Muscle of leg (tissue), 16 donors: Measurements from ENCODE around the gene PAGE4. TPM values are rescaled to one million over a fixed set of nuclear protein-coding genes. Genes with fewer than 3 reads are reported as not detected.
A peak's percentile ranks its signal among the peaks of the same experiment; 100 is the strongest.

Experiments used
- DNase-seq: peaks from one replicate; pipeline ENCODE4 v3.0.0; 2013
- H3K27ac ChIP-seq: one replicate; pipeline ENCODE4 v1.5.1; 2013; ENCODE audit warnings: mild to moderate bottlenecking, low read length, control low read depth
- H3K27me3 ChIP-seq: one replicate; pipeline ENCODE4 v1.6.1; 2013; ENCODE audit warnings: low read length; ENCODE audit not compliant: control insufficient read depth, insufficient read depth
- H3K36me3 ChIP-seq: one replicate; pipeline ENCODE4 v1.6.1; 2013; ENCODE audit warnings: low read length; ENCODE audit not compliant: control insufficient read depth, insufficient read depth
- H3K4me1 ChIP-seq: one replicate; pipeline ENCODE4 v1.6.1; 2013; ENCODE audit warnings: low read length; ENCODE audit not compliant: control insufficient read depth, insufficient read depth
- H3K4me3 ChIP-seq: one replicate; pipeline ENCODE4 v1.5.1; 2013; ENCODE audit warnings: low read length, control low read depth
- H3K9me3 ChIP-seq: replicated peaks from 2 replicates; pipeline ENCODE4 v1.6.1; 2013; ENCODE audit warnings: low read depth, low read length; ENCODE audit not compliant: control insufficient read depth
- WGBS: methylation state at CpG from one replicate; pipeline ENCODE4 v1.1.5; 2013; ENCODE audit warnings: missing lambda C conversion rate; ENCODE audit not compliant: insufficient coverage; 5-methylcytosine and 5-hydroxymethylcytosine counted together
- long read RNA-seq, 11 donors: transcript quantifications; one replicate each; lab custom pipeline, GENCODE V29; 2026
- polyA plus RNA-seq, 8 donors: library from polyadenylated mRNA; unstranded; fragments of 120-200 nt; gene quantifications; one replicate each; pipeline versions ENCODE4 v1.2.1 to v1.2.3, GENCODE V29; 2013; ENCODE audit warnings: inconsistent platforms in 1 of 8, low replicate concordance in 1 of 8; ENCODE audit not compliant: insufficient read length in 8 of 8, insufficient read depth in 1 of 8
- total RNA-seq: library from RNA; stranded (reverse); fragments of 120-200 nt; gene quantifications from one replicate; pipeline ENCODE4 v1.2.4, GENCODE V29; 2013

Gene PAGE4, protein sequence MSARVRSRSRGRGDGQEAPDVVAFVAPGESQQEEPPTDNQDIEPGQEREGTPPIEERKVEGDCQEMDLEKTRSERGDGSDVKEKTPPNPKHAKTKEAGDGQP
- total RNA-seq (1.2 TPM), polyA plus RNA-seq (not detected)
- long read RNA-seq, donor 1 = 0 reads
- long read RNA-seq, donor 2 = 0 reads
- long read RNA-seq, donor 3 = 0 reads
- long read RNA-seq, donor 4 = 0 reads
- long read RNA-seq, donor 5, partial matches to known transcripts = 0 of 1 reads
- long read RNA-seq, donor 5, other reads (novel, unspliced or antisense) = 0 of 1 reads
- long read RNA-seq, donor 6 = 0 reads
- long read RNA-seq, donor 7, partial matches to known transcripts = 0 of 2 reads
- long read RNA-seq, donor 7, other reads (novel, unspliced or antisense) = 0 of 2 reads
- long read RNA-seq, donor 8 = 0 reads
- long read RNA-seq, donor 9 = 0 reads
- long read RNA-seq, donor 10 = 0 reads
- long read RNA-seq, donor 11 = 0 reads

- H3K27ac ChIP-seq = no peak within 1 kb of the TSS
- H3K4me1 ChIP-seq = no peaks in the 10 kb centered on the region
- DNase-seq = no peak
- WGBS = 75% methylated on average over 4 of the region's 8 CpGs
- no peaks in the 10 kb centered on the region for H3K9me3 ChIP-seq
- no peaks in the 10 kb centered on the region for H3K36me3 ChIP-seq
- peaks cover 29% of the 10 kb centered on the region for H3K27me3 ChIP-seq
- no peak within 1 kb of the TSS for H3K4me3 ChIP-seq
These were observed at the start of gene PAGE4 for GRCh38 chrX:49829016-49829415. TSS of gene PAGE4 (plus strand) at chrX:49829303. CDS start at chrX:49830429, 1,126 bp downstream.

DNA sequence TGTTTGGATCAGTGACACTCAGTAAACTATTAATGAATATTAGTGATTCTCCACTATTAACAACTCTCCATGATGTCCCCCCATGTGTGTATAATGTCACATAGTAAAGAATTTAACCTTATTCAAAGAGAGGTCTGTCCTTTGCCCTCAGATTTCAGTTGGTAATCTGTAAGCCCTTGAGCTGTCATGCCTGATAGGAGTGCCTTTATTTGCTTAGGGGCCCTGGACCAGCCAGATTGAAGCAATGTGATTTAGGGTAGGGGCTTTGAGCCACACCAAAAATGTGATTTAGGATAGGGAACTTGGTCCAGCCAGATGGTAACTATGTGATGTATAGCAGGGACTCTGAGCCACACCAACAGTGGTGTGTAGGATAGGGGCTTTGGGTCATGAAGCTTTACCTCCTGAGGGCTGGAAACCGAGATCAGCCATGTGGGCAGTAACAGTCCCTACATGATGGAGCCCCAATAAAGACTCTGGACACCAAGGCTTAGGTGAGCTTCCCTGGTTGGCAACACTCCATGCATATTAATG lies 44.3 kb upstream of the PAGE4 start:
- Histone ChIP-seq H3K9me3 (no peaks in the 10 kb centered on the region), H3K36me3 (no peaks in the 10 kb centered on the region), H3K27ac (no peak overlapping the region), H3K27me3 (peaks cover 19% of the 10 kb centered on the region), H3K4me3 (no peak overlapping the region), H3K4me1 (no peaks in the 10 kb centered on the region)
- DNase-seq = no peak
- 40% methylated on average over 1 of the region's 1 CpG for WGBS

DNA sequence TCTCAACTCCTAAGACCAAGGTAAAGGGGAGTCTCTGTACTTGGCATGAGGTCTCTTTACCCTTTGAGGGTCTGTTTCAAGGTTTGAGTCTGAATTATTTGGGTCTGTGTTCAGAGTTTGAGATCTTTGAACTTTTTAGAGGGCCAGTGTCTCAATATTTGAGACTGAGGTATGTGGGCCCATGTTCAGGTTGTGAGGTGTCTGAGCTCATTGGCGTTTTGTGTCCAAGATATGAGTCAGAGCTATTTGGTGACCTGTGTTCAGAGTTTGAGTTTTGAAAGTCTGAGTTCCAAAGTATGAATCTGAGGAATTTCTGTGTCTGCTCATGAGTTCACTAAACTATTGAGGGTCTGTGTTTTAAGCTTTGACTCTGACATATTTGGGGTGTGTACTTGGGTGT lies 36.7 kb upstream of the PAGE4 start:
- Histone ChIP-seq H3K4me1 (no peaks in the 10 kb centered on the region), H3K4me3 (no peak overlapping the region), H3K27me3 (peaks cover 17% of the 10 kb centered on the region), H3K36me3 (no peaks in the 10 kb centered on the region), H3K9me3 (no peaks in the 10 kb centered on the region), H3K27ac (no peak overlapping the region)
- 40% methylated on average over 1 of the region's 1 CpG for WGBS
- DNase-seq = no peak

DNA sequence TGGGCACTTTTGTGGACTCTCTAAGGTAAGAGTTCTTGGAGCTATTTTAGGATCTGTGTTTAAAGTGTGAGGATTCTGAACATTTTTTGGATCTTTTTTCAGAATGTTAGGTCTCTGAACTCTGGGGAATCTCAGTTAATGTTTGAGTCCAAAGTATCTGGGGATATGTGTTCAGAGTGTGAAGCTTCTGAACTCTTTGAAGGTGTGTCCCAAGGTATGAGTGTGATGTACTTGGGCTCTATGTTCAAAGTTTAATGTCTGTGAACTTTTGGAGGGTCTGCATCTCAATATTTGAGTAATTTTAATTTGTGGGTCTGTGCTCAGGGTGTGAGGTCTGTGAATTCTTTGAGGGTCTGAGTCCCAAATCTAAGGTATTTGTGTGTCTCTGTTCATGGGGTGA lies 35.4 kb upstream of the PAGE4 start:
- Histone ChIP-seq H3K4me3 (no peak overlapping the region), H3K9me3 (no peaks in the 10 kb centered on the region), H3K36me3 (no peaks in the 10 kb centered on the region), H3K4me1 (no peaks in the 10 kb centered on the region), H3K27ac (no peak overlapping the region), H3K27me3 (peaks cover 12% of the 10 kb centered on the region)
- no peak for DNase-seq

- Histone ChIP-seq H3K9me3 (no peaks in the 10 kb centered on the region), H3K4me3 (no peak overlapping the region), H3K36me3 (no peaks in the 10 kb centered on the region), H3K4me1 (no peaks in the 10 kb centered on the region), H3K27ac (no peak overlapping the region), H3K27me3 (peaks cover 4% of the 10 kb centered on the region)
- no CpG with 5 or more reads among the region's 1 CpG for whole genome bisulfite sequencing
- DNase-seq = no peak
These were observed 29.3 kb upstream of the PAGE4 start for GRCh38 chrX:49799828-49800227.

DNA sequence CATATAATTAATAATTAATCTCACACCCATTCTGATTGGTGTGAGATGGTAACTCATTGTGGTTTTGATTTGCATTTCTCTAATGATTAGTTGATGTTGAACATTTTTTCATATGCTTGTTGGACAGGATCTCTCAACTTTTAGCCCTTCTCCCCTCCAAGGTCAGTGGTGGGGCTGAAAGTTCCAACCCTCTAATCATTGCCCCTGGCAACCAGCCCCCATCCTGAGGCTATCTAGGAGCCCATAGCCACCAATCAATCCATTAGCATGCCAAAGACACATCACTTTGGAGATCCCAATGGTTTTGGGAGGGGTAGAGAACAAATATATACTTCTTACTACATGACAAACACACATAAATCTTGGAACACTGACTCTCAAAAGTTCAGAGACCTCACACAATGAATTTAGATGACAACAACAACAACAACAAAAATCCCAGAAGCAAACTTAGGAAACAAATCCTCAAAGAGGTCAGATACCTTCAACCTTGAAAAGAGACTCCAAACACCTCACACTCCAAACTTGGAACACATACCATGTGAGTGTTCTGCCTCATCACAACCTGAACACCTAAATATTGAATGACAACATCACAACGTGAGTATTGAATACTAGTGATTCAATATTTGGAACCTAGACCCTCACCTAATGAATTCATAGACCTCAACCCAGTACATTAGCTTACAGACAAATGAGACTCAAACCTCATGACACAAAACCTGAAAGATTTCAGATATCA lies 19.0 kb upstream of the PAGE4 start:
- H3K9me3 ChIP-seq = no peaks in the 10 kb centered on the region
- H3K4me1 ChIP-seq = no peaks in the 10 kb centered on the region
- WGBS = no CpG with 5 or more reads among the region's 1 CpG
- H3K27ac ChIP-seq = no peak overlapping the region
- H3K27me3 ChIP-seq = no peaks in the 10 kb centered on the region
- DNase-seq = peak; percentile 20
- no peak overlapping the region for H3K4me3 ChIP-seq
- H3K36me3 ChIP-seq = no peaks in the 10 kb centered on the region

- 38% methylated on average over 3 of the region's 4 CpGs for WGBS
These were observed 16.9 kb upstream of the PAGE4 start for GRCh38 chrX:49812177-49812576.

DNA sequence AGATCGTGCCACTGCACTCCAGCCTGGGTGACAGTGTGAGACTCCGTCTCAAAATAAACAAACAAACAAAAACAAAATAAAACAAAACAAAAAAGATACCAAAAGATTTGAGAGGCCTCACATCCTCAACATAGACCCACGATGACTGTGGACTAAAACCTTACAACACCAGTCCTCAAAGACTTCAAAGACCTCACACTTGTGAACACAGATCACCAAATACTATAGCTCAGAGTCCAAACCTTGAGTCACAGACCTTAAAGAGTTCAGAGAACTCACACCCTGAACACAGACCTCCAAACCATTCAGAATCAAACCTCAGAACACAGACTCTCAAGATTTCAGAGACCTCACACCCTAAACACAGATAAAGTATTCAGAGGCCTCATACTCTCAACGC lies 12.7 kb upstream of the PAGE4 start:
- H3K4me1 ChIP-seq = no peaks in the 10 kb centered on the region

More at GRCh38 chrX:49812177-49812576, 16.9 kb upstream of the PAGE4 start:
- H3K4me3 ChIP-seq = no peak overlapping the region
- no peaks in the 10 kb centered on the region for H3K27me3 ChIP-seq
- no peak for DNase-seq
- H3K4me1 ChIP-seq = no peaks in the 10 kb centered on the region
- H3K9me3 ChIP-seq = no peaks in the 10 kb centered on the region
- H3K36me3 ChIP-seq = no peaks in the 10 kb centered on the region
- no peak overlapping the region for H3K27ac ChIP-seq

DNA sequence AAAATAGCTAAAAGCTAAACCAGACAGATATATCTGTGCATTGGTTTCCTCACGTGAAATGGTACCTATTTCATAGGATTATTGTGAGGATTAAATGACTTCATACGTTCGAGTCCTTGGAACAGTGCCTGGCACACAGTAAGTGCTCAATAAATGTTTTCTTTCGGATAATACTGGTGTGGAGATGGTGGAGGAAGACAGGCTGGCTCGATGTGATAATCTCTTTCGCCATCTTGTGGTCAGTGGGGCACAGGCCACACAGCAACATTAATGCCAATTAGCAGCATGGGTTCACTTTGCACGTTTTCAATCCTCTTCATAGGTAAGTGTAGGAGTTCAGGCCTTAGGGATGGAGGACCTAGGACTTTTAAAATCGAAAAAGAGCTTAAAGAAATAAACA lies 9.3 kb downstream of the PAGE4 start:
- peak; percentile 31 for DNase-seq
- Histone ChIP-seq H3K4me1 (peaks cover 2% of the 10 kb centered on the region), H3K27me3 (peaks cover 33% of the 10 kb centered on the region), H3K27ac (no peak overlapping the region), H3K9me3 (no peaks in the 10 kb centered on the region), H3K36me3 (no peaks in the 10 kb centered on the region), H3K4me3 (no peak overlapping the region)
- no CpG with 5 or more reads among the region's 8 CpGs for WGBS

More for the DNA sequence above, 12.7 kb upstream of the PAGE4 start:
- H3K27ac ChIP-seq = no peak overlapping the region
- no peak overlapping the region for H3K4me3 ChIP-seq
- DNase-seq = no peak
- no peaks in the 10 kb centered on the region for H3K36me3 ChIP-seq
- peaks cover 3% of the 10 kb centered on the region for H3K27me3 ChIP-seq
- WGBS = 85% methylated on average over 3 of the region's 4 CpGs
- no peaks in the 10 kb centered on the region for H3K9me3 ChIP-seq

DNA sequence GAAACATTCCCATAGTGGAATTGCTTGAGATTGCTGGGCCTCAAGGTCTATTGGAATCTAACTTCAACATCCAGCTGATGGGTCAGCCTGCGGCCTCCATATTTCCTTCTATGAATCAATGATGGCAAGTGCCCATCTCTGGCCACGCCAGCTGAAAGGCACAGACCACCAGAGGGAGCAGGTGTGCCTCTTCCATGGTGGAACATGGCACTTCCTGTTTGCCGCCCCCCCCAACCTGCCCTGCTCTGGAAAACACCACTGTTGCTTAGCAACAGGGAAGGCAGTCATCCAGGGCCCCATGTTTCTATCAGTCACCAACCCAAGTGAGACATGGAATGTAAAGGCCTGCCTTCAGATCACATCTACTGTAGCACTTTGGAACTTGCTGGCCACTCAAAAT lies 11.6 kb downstream of the PAGE4 start:
- Histone ChIP-seq H3K4me3 (no peak overlapping the region), H3K27ac (peak overlapping the region; percentile 29), H3K27me3 (peaks cover 40% of the 10 kb centered on the region), H3K4me1 (peaks cover 2% of the 10 kb centered on the region), H3K9me3 (no peaks in the 10 kb centered on the region), H3K36me3 (no peaks in the 10 kb centered on the region)
- DNase-seq = peak; percentile 55
- 46% methylated on average over 3 of the region's 3 CpGs for WGBS
